Neural cell (in vitro differentiated cells): ENCODE measurements around the gene CFDP1.

Experiments used
- CTCF ChIP-seq: fragments of 450-650 bp; IDR thresholded peaks from 2 replicates; pipeline ENCODE4 v1.5.1; 2014; ENCODE audit warnings: antibody characterized with exemption, mild to moderate bottlenecking, moderate library complexity; ENCODE audit not compliant: poor library complexity, severe bottlenecking
- EP300 ChIP-seq: fragments of 450-650 bp; conservative IDR thresholded peaks from 2 replicates; pipeline ENCODE4 v1.6.1; 2014; ENCODE audit warnings: antibody characterized with exemption, mild to moderate bottlenecking, moderate library complexity; ENCODE audit not compliant: poor library complexity, severe bottlenecking
- EZH2 ChIP-seq: fragments of 200-600, 300-800 bp; shearing (Covaris generic), sonication (generic); IDR thresholded peaks from 2 replicates; pipeline ENCODE4 v1.6.1; 2014; ENCODE audit warnings: antibody characterized with exemption, low read length, borderline replicate concordance, mild to moderate bottlenecking; ENCODE audit not compliant: insufficient read depth, poor library complexity, severe bottlenecking
- POLR2AphosphoS5 ChIP-seq: IDR thresholded peaks from 2 replicates; pipeline ENCODE4 v1.6.1; 2012
- RAD21 ChIP-seq: fragments of 450-650 bp; conservative IDR thresholded peaks from 2 replicates; pipeline ENCODE4 v1.6.1; 2014; ENCODE audit warnings: antibody characterized with exemption, mild to moderate bottlenecking, moderate library complexity
- REST ChIP-seq: IDR thresholded peaks from 2 replicates; pipeline ENCODE4 v1.6.1; 2012; ENCODE audit warnings: borderline replicate concordance
- TAF1 ChIP-seq: IDR thresholded peaks from 2 replicates; pipeline ENCODE4 v1.6.1; 2012; ENCODE audit warnings: low read depth

GRCh38 chr16:75423723-75424104 lies 9.6 kb downstream of the CFDP1 start:
- TF ChIP-seq REST (no peak), CTCF (no peak), POLR2AphosphoS5 (no peak), RAD21 (no peak), EP300 (no peak), EZH2 (no peak), TAF1 (no peak)
